Right ventricle myocardium superior (tissue), 1 donor: Measurements from ENCODE around the gene CAVIN3. TPM values are rescaled to one million over a fixed set of nuclear protein-coding genes. Genes with fewer than 3 reads are reported as not detected.

ENCODE experiments used
- ATAC-seq: fragments of 200-7000 bp; cut with Tn5 transposase; one replicate; pipeline ENCODE4 v1.9.1; 2020; ENCODE audit warnings: mild to moderate bottlenecking; ENCODE audit not compliant: poor library complexity
- DNase-seq: peaks from one replicate; pipeline ENCODE4 v3.0.0-alpha.2; 2020
- intact Hi-C: fragments of 100-400 bp; cut with DNase I; formaldehyde crosslinking; loops from one replicate; pipeline ENCODE4 v1.11.2; 2022
- long read RNA-seq: library from polyadenylated mRNA; unstranded; transcript quantifications from one replicate; pipeline ENCODE4 v2.0.0, GENCODE V29; 2021
- total RNA-seq: library from RNA; stranded (reverse); fragmentation: NEBNext Ultra II Directional; extraction: Animal tissue kit (Norgen Biotek cat#: 25700); gene quantifications from one replicate; pipeline ENCODE4 v1.2.1, GENCODE V29; 2021
- donor health status: DM: no; HTN: yes; CAD: no; lungs with severe emphysema.

Gene CAVIN3, protein sequence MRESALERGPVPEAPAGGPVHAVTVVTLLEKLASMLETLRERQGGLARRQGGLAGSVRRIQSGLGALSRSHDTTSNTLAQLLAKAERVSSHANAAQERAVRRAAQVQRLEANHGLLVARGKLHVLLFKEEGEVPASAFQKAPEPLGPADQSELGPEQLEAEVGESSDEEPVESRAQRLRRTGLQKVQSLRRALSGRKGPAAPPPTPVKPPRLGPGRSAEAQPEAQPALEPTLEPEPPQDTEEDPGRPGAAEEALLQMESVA
- 33.9 TPM for total RNA-seq
- long read RNA-seq, transcript CAVIN3-201 (2 exons, 1,174 nt): major isoform, 43 of 48 reads
- long read RNA-seq, partial matches to known transcripts: 0 of 48 reads
- long read RNA-seq, other reads (novel, unspliced or antisense): 5 of 48 reads

DNA sequence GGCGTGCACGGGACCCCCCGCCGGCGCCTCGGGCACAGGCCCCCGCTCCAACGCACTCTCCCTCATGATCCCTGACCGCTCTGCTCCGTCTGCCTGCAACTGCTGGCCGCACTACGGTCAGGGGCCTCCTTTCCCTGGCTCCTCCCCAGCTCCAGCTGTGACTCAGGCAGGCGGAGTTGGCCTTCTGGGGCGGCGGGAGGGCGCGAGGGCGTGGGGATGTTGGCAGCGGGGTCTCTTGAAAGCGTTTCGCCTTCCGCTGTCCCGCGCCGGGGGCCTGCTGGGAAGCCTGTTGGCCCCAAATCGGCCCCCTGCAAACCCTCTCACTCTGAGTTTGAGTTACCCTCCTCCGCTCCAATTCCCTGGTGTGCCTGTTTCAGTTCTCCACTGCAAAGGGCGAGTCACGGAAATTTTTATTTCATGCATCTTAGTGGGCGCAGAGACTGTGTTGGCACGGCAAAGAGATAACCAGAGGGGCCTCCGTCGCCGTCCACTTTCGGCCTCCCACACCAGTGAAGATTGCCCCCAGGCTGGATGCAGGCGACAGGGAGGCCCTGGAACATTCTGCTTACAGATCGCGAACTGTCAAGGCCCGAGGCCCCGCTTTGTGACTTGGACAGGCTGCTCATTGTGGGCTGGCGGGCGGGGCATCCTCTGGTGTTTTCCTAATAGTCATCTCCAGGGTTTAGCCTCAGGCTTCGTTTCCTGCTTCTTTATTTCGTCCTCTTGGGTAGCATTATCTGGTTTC, at the start of gene CAVIN3:
CAVIN3 (minus strand) TSS at position 91 of the 745 bp plus-strand sequence; CDS start at position 66, 25 bp downstream.
- intact Hi-C loops: no loop called here
- DNase-seq: peak; percentile 91
- ATAC-seq: peak; percentile 80

DNA sequence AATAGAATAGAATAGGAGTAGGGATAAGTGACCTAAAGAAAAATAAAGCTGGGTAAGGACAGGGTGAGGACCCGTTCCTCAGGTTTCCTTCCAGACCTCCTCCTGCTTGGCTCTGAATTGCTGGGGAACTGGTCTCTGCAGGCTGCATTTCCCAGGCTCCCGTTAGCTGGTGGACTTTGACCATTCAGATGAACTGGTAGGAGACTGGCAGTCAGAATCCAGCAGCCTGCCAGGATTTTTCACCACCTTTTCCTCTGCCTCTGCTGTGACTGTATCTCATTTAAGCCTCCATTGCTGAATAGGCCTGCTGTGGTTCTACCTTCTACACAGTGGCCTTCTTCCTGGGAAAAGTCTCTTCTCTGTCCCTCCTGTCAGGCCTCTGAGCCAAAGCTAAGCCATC, 45.4 kb upstream of the CAVIN3 start:
- no peak for ATAC-seq
- DNase-seq: no peak
- intact Hi-C loops: loop anchor here (10.0 kb wide), 1 partner anchor 111 kb away; the partner anchor contains the start of gene CCKBR

DNA sequence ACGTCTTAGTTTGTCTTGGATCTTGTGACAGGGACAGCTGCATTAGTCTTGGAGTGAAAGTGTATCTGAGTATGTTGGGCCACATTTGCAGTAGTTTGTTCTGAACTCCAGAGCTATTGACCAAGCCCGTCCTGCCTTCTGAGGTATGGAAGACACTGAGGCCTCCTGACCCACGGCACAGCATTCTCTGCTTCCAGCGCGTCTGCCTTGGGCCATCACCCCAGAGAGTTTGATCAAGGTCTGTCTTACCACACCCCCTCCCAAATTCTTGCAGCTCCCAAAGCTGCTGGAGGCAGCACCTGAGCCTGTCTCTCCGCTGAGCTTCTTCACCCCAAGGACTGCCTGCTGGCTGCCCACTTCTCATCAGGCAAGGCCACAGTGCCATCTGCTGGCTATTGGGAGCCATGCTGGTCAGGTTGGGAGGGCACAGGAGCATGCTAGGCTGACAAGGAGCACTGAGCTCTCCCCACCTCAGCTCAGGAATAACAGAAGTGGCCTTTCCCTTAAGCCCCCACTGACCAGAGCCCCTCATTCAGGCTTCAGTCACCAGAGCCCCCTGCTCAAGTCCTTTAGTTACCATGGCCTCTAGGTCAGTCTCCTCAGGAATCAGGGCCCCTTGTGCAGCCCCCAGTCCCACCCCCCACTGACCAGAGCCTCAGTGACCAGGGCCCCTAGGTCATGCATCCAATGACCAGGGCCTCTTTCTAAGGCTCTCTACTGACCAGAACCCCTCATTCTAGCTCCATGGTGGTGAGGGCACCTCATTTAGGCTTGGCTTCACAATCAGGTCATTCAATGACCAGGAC, 42.8 kb upstream of the CAVIN3 start:
- DNase-seq: peak; percentile 87
- peak; percentile 95 for ATAC-seq

DNA sequence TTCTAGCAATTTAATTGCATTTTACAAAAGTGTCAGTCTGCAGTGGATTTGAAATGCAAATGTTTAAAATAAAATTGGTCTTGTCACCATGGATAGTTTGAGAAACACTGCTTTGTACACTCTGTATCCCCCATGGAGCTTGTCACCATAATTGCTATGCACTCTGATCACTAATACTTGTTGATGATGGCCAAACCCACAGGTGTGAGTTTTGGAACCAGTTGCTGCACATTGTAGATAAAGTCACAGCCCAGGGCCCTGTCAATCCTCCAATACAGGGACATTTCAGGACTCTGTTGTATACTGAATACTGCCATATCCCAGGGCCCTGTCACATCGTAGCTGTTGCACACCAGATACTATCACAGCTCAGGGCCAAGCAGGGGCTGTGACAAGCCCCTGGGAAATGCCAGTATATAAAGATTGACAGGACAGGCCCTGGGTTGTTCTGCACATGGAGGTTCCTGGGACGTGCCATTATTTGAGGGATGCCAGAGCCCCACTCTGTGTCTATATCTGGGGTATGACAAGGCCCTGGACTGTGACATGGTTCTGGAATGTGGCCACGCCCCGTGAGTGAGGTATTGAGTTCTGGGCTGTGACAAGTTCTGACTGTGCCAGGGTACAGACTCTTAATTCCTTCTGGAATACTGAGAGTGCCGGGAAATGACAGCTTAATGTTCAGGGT, 42.0 kb upstream of the CAVIN3 start:
- intact Hi-C loops: loop anchor here (5.0 to 10.0 kb wide), 2 partner anchors 108 to 340 kb away; partner anchors contain the start of gene CCKBR
- peak; percentile 94 for ATAC-seq

More for the DNA sequence above, 42.8 kb upstream of the CAVIN3 start:
- intact Hi-C loops: loop anchor here (5.0 to 10.0 kb wide), 2 partner anchors 108 to 341 kb away; partner anchors contain the start of gene CCKBR

DNA sequence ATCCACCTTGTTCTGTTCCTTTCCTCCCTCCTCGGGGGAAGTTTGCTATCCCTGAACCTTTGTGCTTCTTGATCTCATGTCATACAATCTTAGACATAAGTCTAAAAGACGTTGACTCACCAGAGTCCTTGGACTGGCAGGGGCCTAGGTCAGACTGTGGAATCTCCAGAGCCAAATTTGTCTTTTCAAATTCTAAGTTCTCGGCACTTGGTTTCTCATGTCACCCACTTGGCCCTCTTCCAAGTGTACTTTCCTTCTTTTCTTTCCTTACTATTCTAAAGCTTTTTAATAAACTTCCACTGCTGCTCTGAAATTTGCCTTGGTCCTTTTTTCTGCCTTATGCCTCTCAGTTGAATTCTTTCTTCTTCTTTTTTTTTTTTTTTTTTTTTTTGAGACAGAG, 39.9 kb upstream of the CAVIN3 start:
- intact Hi-C loops: loop anchor here (5.0 to 10.0 kb wide), 2 partner anchors 105 to 338 kb away; partner anchors contain the start of gene CCKBR
- ATAC-seq: no peak
- DNase-seq: no peak

More for the DNA sequence above, 42.0 kb upstream of the CAVIN3 start:
- DNase-seq: peak; percentile 85

DNA sequence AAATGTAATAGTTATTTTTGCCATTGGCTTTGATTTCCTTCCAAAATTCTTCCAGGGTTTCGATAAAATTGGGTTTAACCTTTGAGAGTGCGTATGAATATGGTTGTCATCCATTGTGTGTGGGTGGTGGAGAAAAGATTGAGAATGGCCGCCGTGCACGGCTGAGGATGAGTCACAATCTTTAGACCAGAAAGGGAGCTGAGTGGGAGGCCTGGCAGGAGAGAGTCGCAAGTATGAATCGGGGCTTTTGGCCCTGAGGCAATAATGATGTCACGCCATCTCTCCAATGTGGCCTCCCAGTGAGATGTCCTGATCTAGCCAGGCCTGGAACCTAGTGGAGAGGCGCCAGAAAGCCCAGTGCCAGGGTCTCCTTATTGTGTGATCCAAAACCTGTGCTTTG, 36.9 kb upstream of the CAVIN3 start:
- intact Hi-C loops: no loop called here
- DNase-seq (peak; percentile 63), ATAC-seq (peak; percentile 47)

DNA sequence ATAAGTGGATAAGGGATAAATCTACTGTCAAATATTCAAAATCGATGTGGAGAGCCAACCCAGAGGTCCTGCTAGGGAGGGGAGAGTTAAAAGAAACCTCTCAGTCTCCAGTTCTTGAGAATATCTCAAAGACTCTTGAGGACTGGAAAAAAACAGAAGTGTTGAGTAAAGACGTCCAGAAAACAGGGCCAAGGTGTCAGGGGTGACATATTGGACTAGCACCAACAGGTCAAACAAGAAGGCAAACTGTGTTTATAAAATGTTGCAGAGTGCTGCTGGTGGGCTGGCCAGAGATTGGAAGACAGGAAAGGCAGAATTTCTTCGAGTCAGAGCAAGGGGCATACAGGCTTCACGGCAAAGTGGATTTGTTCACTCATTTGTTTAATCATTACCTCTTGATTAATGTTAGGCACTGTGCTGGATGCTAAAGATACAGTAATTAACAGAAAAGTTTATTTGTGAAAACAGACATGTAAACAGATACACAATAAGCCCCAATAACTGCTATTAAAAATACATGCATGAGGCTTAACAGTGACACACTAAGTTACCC, 36.3 kb upstream of the CAVIN3 start:
- intact Hi-C loops: no loop called here
- no peak for ATAC-seq
- DNase-seq: no peak

DNA sequence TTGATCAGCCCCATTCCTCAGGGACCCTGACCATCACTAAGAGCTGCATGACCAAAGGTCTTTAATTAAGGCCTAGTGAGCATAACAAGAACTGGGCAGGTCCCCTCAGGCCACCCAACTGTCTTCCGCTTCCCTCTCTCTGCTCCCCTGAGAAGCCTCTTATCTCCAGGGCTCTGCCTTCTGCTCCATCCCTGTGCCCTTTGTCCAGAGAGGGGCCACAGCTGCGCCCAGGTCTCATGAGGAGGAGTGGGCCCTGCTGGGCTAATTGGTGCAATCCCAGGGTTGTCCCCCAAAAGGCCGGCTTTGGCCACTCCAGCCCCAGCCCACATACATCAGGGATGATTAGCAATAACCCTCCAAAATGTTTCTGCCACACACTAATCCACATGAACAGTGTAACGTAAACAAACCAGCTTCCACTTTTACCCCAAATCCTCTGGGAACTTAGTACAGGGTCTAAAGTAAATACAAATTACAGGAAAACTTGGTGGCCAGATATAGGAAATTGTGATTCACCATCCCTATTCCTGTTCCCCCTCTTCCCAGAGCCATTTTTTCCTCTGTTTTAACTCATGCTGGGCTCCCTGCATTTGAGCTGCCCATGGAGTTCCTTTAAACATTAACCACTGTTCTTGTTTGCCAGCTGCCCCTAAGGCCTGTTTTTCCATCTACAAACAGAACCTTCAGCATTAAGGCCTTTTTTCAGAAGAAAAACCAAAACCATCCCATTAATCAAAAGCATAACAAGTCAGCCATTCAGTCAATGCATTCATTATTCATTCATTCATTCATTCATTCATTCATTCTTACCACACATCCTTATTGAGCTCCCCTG, 34.6 kb upstream of the CAVIN3 start:
- DNase-seq (no peak), ATAC-seq (no peak)
- intact Hi-C loops: no loop called here

DNA sequence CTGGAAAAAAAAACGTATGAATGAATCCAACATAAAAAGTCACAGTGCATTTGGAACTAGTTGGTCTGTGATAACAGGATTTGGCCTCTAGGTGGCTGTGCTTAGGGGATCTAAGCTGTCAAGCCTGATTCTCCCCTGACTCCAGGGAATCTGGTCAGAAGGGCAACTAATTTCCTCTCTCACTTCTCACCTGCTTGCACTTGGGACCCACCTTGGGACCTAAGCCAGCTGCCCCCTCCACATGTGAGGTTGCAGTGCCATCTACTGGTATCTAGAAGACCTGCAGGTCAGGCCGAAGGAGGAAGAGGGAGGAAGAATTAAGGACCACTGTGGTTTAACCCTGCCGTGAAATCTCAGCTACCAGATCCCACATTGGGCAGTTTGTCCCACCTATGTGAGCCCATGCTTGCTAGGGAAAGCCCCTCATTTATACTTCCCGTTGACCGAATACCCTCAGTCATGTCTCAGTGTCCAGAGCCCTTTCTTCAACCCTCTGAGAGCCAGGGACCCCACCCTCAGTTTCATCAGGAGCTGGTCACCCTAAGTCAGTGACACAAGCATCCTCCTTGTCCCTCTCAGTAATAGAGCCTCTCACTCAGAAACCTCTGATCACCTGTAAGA, 33.2 kb upstream of the CAVIN3 start:
- intact Hi-C loops: no loop called here
- DNase-seq: peak; percentile 52
- ATAC-seq: peak; percentile 69

DNA sequence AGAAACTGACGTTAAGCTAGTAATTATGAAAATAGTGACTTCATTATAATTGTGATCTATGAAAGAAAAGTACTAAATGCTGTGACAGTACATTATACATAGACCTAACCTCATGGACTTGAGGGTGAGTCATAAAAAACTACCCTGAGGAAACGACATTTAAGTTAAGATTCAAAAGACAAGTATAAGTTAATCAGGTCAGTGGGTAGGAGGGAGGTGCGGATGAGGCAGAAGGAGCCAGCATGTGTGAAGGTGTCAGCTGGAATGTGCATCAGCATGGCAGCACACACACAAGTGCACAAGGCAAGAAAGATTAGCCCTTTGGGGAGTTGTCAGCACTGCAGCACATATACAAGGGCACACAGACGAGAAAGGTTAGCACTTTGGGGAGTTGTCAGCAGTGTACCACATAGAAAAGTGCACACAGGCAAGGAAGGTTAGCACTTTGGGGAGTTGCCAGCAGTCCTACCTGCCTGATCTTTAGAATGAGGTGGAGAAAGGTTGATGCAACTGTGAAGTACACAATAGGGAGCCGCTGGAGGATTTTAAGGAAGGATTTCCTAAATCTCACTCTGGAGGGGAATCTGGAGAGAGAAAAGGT, 31.6 kb upstream of the CAVIN3 start:
- intact Hi-C loops: no loop called here
- ATAC-seq (no peak), DNase-seq (no peak)

DNA sequence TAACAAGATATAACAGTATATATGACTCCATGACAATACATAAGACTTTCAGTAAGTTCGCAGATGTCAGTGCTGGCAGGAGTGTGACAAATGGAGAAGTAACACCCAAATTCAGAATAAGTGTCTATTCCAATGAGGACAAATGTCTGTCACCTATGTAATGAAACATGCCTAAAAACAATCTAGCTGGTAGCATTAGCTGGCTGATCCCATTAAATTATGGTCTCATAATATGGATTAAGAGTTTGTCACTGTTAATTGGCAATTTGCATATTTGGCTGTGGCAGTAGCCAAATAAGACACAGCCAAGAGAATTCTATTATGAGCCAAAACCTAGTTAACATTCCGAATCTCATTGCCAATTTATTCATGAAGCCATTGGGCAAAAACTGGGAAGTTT, 30.2 kb upstream of the CAVIN3 start:
- ATAC-seq (no peak), DNase-seq (no peak)
- intact Hi-C loops: no loop called here

DNA sequence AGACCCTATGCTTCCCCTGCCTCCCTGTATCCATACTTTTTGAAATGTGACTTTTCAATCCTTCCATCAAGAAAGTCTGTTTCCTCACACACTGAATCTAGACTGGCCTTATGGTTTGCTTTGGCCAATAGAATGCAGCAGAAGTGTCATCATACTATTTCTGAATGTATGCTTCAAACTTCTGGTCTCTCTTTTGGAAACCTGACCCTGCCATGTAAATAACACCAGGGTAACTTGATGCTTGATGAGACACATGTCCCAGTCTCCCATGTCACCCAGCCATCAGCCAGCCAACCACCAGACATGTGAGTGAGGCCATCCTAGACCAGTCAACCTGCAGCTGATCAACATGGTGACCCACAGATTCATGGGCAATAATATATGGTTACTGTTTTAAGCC, 29.7 kb upstream of the CAVIN3 start:
- no peak for ATAC-seq
- intact Hi-C loops: no loop called here

DNA sequence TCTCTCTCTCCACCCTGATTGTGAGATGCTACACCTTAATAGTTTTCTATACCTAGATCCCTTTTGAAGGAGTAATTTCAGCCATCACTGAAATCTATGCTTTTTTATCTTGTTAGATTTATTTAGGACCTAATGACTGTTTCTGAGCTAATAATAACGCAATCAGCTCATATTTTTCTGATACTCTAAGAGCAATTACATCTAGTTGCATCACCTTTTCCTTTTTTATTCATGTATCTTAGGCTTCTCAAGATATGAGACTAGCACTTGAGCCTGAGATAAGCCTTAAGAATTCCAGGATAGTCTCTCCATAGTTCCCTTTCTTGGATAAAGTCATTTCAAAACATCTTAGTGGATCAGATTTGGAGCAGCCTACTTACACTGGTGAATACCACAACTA, 25.1 kb upstream of the CAVIN3 start:
- no peak for DNase-seq
- no peak for ATAC-seq
- intact Hi-C loops: no loop called here

More for the DNA sequence above, 29.7 kb upstream of the CAVIN3 start:
- DNase-seq: no peak

DNA sequence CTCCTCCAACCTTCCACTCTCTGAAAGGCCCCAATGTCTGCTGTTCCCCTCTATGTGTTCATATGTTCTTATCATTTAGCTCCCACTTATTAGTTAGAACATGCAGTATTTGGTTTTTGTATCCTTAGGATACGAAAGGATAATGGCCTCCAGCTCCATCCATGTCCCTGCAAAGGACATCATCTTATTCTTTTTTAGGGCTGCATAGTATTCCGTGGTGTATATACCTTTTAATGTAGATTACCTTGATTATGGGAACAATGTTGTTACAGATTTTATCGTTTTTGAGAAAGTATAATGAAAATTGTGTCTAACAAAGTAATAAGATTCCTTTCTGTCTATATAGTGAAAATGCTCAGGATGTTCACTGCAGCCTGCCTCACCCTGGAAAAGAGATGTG, 16.0 kb upstream of the CAVIN3 start:
- ATAC-seq (no peak), DNase-seq (no peak)
- intact Hi-C loops: no loop called here

DNA sequence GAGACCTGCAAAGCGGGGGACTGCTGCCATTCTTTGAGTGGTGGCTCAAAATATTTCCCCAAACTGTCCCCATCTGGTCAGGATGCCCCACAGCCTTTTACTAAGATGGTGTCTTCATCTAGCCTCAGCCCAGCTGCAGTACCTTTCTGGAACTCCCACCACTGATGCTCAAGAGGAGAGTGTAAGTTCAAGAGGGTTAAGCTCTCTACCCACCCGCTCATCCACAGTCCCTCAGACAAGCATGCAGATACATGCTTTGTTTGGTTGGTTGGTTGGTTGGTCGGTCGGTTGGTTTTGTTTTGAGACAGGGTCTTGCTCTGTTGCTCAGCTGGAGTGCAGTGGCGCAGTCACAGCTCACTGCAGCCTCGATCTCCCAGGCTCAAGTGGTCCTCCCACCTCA, 14.5 kb upstream of the CAVIN3 start:
- intact Hi-C loops: no loop called here
- DNase-seq (no peak), ATAC-seq (no peak)

DNA sequence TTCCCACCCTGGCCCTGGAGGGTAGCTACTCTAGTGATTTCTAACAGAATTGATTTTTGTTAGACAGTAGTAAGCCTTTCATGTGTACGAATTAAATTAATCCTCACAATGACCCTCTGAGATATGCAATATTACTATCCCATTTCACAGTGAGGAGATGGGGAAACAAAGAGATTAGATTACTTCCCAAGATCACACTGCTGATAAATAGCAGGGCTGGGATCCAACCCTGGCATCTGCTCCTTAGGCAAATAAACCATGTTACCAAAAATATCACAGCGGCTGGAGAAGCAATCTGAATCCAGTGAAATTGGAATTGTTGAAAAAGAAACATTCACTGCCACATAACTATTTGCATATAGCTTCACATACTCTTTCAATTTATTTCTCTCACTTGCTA, 12.8 kb upstream of the CAVIN3 start:
- DNase-seq (no peak), ATAC-seq (no peak)
- intact Hi-C loops: no loop called here
